Body of pancreas (tissue), 4 donors: ENCODE results near the gene CDK5RAP2.

Experiments used
- POLR2A ChIP-seq, 3 donors: fragments of 450-650 bp; IDR thresholded peaks; one replicate each; pipeline ENCODE4 v1.6.1; 2016; ENCODE audit warnings: antibody characterized with exemption in 3 of 3, mild to moderate bottlenecking in 2 of 3
- TF ChIP-seq, protein P1 (sequence below), 7 experiments: fragments of 450-650 bp in 4 of 7; fragments of 200-600 bp in 3 of 7; sonication (generic) in 3 of 7; IDR thresholded peaks; one replicate each; pipeline ENCODE4 v1.5.1; 2016 to 2019; ENCODE audit warnings: antibody characterized with exemption in 7 of 7

- TF ChIP-seq, protein P1, sequence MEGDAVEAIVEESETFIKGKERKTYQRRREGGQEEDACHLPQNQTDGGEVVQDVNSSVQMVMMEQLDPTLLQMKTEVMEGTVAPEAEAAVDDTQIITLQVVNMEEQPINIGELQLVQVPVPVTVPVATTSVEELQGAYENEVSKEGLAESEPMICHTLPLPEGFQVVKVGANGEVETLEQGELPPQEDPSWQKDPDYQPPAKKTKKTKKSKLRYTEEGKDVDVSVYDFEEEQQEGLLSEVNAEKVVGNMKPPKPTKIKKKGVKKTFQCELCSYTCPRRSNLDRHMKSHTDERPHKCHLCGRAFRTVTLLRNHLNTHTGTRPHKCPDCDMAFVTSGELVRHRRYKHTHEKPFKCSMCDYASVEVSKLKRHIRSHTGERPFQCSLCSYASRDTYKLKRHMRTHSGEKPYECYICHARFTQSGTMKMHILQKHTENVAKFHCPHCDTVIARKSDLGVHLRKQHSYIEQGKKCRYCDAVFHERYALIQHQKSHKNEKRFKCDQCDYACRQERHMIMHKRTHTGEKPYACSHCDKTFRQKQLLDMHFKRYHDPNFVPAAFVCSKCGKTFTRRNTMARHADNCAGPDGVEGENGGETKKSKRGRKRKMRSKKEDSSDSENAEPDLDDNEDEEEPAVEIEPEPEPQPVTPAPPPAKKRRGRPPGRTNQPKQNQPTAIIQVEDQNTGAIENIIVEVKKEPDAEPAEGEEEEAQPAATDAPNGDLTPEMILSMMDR (IDR thresholded peaks at IDR 0.05): no peak
- no peak for TF ChIP-seq POLR2A (IDR thresholded peaks at IDR 0.05)
These were observed 218.4 kb downstream of the CDK5RAP2 start for GRCh38 chr9:120361551-120361950.
